ENCODE measurements around the gene GGTA1. TPM values are rescaled to one million over a fixed set of nuclear protein-coding genes. Genes with fewer than 3 reads are reported as not detected.

Gene GGTA1
- total RNA-seq, 1 experiment from 2014 or later, result not detected

GRCh38 chr9:121445986-121446385 is 53.7 kb downstream of the GGTA1 start:
- peak; percentile 71 for ATAC-seq
- Mint-ChIP-seq H3K27me3 (ENCODE audit: low read depth) (peaks cover 3% of the 10 kb centered on the region), H3K27ac (no peak overlapping the region), H3K36me3 (no peaks in the 10 kb centered on the region), H3K9me3 (no peaks in the 10 kb centered on the region), H3K4me3 (no peak overlapping the region), H3K4me1 (no peaks in the 10 kb centered on the region)
- TF ChIP-seq NR2C2 (CRISPR knock-in tag; IDR thresholded peaks at IDR 0.05), result no peak
- no peak for TF ChIP-seq ZNF317 (CRISPR knock-in tag; IDR thresholded peaks at IDR 0.05; ENCODE audit: borderline replicate concordance, low read depth)
- TF ChIP-seq ZSCAN18 (CRISPR knock-in tag; IDR thresholded peaks at IDR 0.05), result no peak
- no peak for TF ChIP-seq ZNF396 (CRISPR knock-in tag; IDR thresholded peaks at IDR 0.05; ENCODE audit: borderline replicate concordance)
- TF ChIP-seq ARID4B (CRISPR knock-in tag; IDR thresholded peaks at IDR 0.05; ENCODE audit: borderline replicate concordance), result no peak
- TF ChIP-seq USF2 (CRISPR knock-in tag; IDR thresholded peaks at IDR 0.05), result no peak
- no peak for TF ChIP-seq GTF2I (CRISPR knock-in tag; conservative IDR thresholded peaks at IDR 0.05)
- DNase-seq (ENCODE audit: low spot score), result peak; percentile 22
- ChIA-PET POLR2A (no interaction called here), CTCF (interaction anchor here (0.9 to 1.3 kb wide), 3 partner anchors 10 to 168 kb away, joined by 3 read pairs; no protein-coding TSS in a partner anchor)

- POLR2A ChIA-PET, result no interaction called here
- H3K27ac Mint-ChIP-seq, result no peak overlapping the region
- no peaks in the 10 kb centered on the region for H3K36me3 Mint-ChIP-seq
- no peak overlapping the region for H3K4me3 Mint-ChIP-seq
- no peak for DNase-seq (ENCODE audit: low spot score)
- H3K27me3 Mint-ChIP-seq (ENCODE audit: low read depth), result peaks cover 3% of the 10 kb centered on the region
- ATAC-seq, result no peak
- no peak for TF ChIP-seq JUN (CRISPR knock-in tag; IDR thresholded peaks at IDR 0.05)
- TF ChIP-seq FOXK1 (CRISPR knock-in tag; IDR thresholded peaks at IDR 0.05), result no peak
- TF ChIP-seq ZNF512 (CRISPR knock-in tag; IDR thresholded peaks at IDR 0.05; ENCODE audit: borderline replicate concordance), result no peak
- TF ChIP-seq ZNF317 (CRISPR knock-in tag; IDR thresholded peaks at IDR 0.05; ENCODE audit: borderline replicate concordance, low read depth), result no peak
- TF ChIP-seq NR3C1 (CRISPR knock-in tag; conservative IDR thresholded peaks at IDR 0.05; ENCODE audit: low read depth), result no peak
- no peak for TF ChIP-seq PRRX2 (CRISPR knock-in tag; IDR thresholded peaks at IDR 0.05)
- TF ChIP-seq GRHL2 (CRISPR knock-in tag; IDR thresholded peaks at IDR 0.05; ENCODE audit: insufficient replicate concordance, severe bottlenecking), result no peak
- no peak for TF ChIP-seq ATF1 (CRISPR knock-in tag; IDR thresholded peaks at IDR 0.05)
- H3K4me1 Mint-ChIP-seq, result no peaks in the 10 kb centered on the region
- H3K9me3 Mint-ChIP-seq, result no peaks in the 10 kb centered on the region
- CTCF ChIA-PET, result interaction anchor here (0.8 kb wide), 1 partner anchor 157 kb away, joined by 3 read pairs; no protein-coding TSS in a partner anchor
Observed at GRCh38 chr9:121443981-121444380, 55.7 kb downstream of the GGTA1 start.

- H3K27ac Mint-ChIP-seq, result no peak overlapping the region
- H3K4me3 Mint-ChIP-seq, result no peak overlapping the region
- H3K4me1 Mint-ChIP-seq, result no peaks in the 10 kb centered on the region
- H3K9me3 Mint-ChIP-seq, result no peaks in the 10 kb centered on the region
- TF ChIP-seq ATF2 (CRISPR knock-in tag; IDR thresholded peaks at IDR 0.05; ENCODE audit: borderline replicate concordance, low read depth), result no peak
- TF ChIP-seq MYBL2 (CRISPR knock-in tag; IDR thresholded peaks at IDR 0.05), result no peak
- no peak for TF ChIP-seq ATF6 (CRISPR knock-in tag; IDR thresholded peaks at IDR 0.05)
- TF ChIP-seq ZNF121 (CRISPR knock-in tag; IDR thresholded peaks at IDR 0.05), result no peak
- no peak for ATAC-seq
- POLR2A ChIA-PET, result interaction anchor here (0.6 kb wide), 1 partner anchor 615 kb away, joined by 3 read pairs; no protein-coding TSS in a partner anchor
- peaks cover 2% of the 10 kb centered on the region for H3K27me3 Mint-ChIP-seq (ENCODE audit: low read depth)
- no peaks in the 10 kb centered on the region for H3K36me3 Mint-ChIP-seq
- CTCF ChIA-PET, result interaction anchor here (1.0 kb wide), 1 partner anchor 97 kb away, joined by 3 read pairs; no protein-coding TSS in a partner anchor
- no peak for DNase-seq (ENCODE audit: low spot score)
Observed at GRCh38 chr9:121441165-121441564, 58.5 kb downstream of the GGTA1 start.
